HEK293 (cell line): ENCODE measurements around the gene PTBP1.

ENCODE experiments used
- KLF1 ChIP-seq: fragments of 450-650 bp; formaldehyde crosslinking; IDR thresholded peaks from 2 replicates; pipeline ENCODE4 v1.5.1; 2016; ENCODE audit warnings: missing biosample characterization, missing genetic modification characterization
- KLF8 ChIP-seq: fragments of 450-650 bp; formaldehyde crosslinking; IDR thresholded peaks from 2 replicates; pipeline ENCODE4 v1.5.1; 2016; ENCODE audit warnings: missing biosample characterization, missing genetic modification characterization
- MYNN ChIP-seq: fragments of 450-650 bp; formaldehyde crosslinking; IDR thresholded peaks from 2 replicates; pipeline ENCODE4 v1.5.1; 2016; ENCODE audit warnings: missing biosample characterization, missing genetic modification characterization, borderline replicate concordance
- OSR2 ChIP-seq: fragments of 450-650 bp; formaldehyde crosslinking; IDR thresholded peaks from 2 replicates; pipeline ENCODE4 v1.5.1; 2016; ENCODE audit warnings: missing biosample characterization, missing genetic modification characterization
- YY1 ChIP-seq: fragments of 450-650 bp; formaldehyde crosslinking; IDR thresholded peaks from 2 replicates; pipeline ENCODE4 v1.5.1; 2018; ENCODE audit warnings: missing biosample characterization, missing genetic modification characterization
- YY2 ChIP-seq: fragments of 450-650 bp; formaldehyde crosslinking; IDR thresholded peaks from 2 replicates; pipeline ENCODE4 v1.5.1; 2016; ENCODE audit warnings: missing biosample characterization, missing genetic modification characterization
- ZBTB1 ChIP-seq: fragments of 450-650 bp; formaldehyde crosslinking; IDR thresholded peaks from 2 replicates; pipeline ENCODE4 v1.5.1; 2016; ENCODE audit warnings: missing biosample characterization, missing genetic modification characterization
- ZBTB17 ChIP-seq: fragments of 450-650 bp; formaldehyde crosslinking; IDR thresholded peaks from 2 replicates; pipeline ENCODE4 v1.5.1; 2016; ENCODE audit warnings: missing biosample characterization, missing genetic modification characterization
- ZBTB20 ChIP-seq: fragments of 450-650 bp; formaldehyde crosslinking; IDR thresholded peaks from 2 replicates; pipeline ENCODE4 v1.5.1; 2016; ENCODE audit warnings: missing biosample characterization, missing genetic modification characterization
- ZFP3 ChIP-seq: fragments of 450-650 bp; formaldehyde crosslinking; IDR thresholded peaks from 2 replicates; pipeline ENCODE4 v1.5.1; 2016; ENCODE audit warnings: low read depth, missing biosample characterization, missing genetic modification characterization
- ZFP69B ChIP-seq: fragments of 450-650 bp; formaldehyde crosslinking; IDR thresholded peaks from 2 replicates; pipeline ENCODE4 v1.5.1; 2016; ENCODE audit warnings: missing biosample characterization, missing genetic modification characterization
- ZIC2 ChIP-seq: fragments of 450-650 bp; formaldehyde crosslinking; IDR thresholded peaks from 2 replicates; pipeline ENCODE4 v1.5.1; 2016; ENCODE audit warnings: missing biosample characterization, missing genetic modification characterization
- ZNF121 ChIP-seq: fragments of 450-650 bp; formaldehyde crosslinking; IDR thresholded peaks from 2 replicates; pipeline ENCODE4 v1.5.1; 2016; ENCODE audit warnings: missing biosample characterization, missing genetic modification characterization
- ZNF211 ChIP-seq: fragments of 450-650 bp; formaldehyde crosslinking; IDR thresholded peaks from 2 replicates; pipeline ENCODE4 v1.5.1; 2016; ENCODE audit warnings: low read depth, missing biosample characterization, missing genetic modification characterization
- ZNF214 ChIP-seq: fragments of 450-650 bp; formaldehyde crosslinking; IDR thresholded peaks from 2 replicates; pipeline ENCODE4 v1.5.1; 2017; ENCODE audit warnings: missing biosample characterization, mild to moderate bottlenecking, missing genetic modification characterization, borderline replicate concordance
- ZNF266 ChIP-seq: fragments of 450-650 bp; formaldehyde crosslinking; IDR thresholded peaks from 2 replicates; pipeline ENCODE4 v1.5.1; 2016; ENCODE audit warnings: missing biosample characterization, missing genetic modification characterization, low read depth
- ZNF302 ChIP-seq: fragments of 450-650 bp; formaldehyde crosslinking; IDR thresholded peaks from 2 replicates; pipeline ENCODE4 v1.5.1; 2016; ENCODE audit warnings: missing biosample characterization, missing genetic modification characterization, low read depth
- ZNF37A ChIP-seq: fragments of 450-650 bp; IDR thresholded peaks from 2 replicates; pipeline ENCODE4 v1.5.1; 2018; ENCODE audit warnings: missing biosample characterization, missing genetic modification characterization
- ZNF473 ChIP-seq: fragments of 450-650 bp; formaldehyde crosslinking; IDR thresholded peaks from 2 replicates; pipeline ENCODE4 v1.5.1; 2017; ENCODE audit warnings: missing biosample characterization, missing genetic modification characterization
- ZNF544 ChIP-seq: fragments of 450-650 bp; formaldehyde crosslinking; IDR thresholded peaks from 2 replicates; pipeline ENCODE4 v1.5.0; 2017; ENCODE audit warnings: missing biosample characterization, missing genetic modification characterization
- ZNF548 ChIP-seq: fragments of 450-650 bp; formaldehyde crosslinking; IDR thresholded peaks from 2 replicates; pipeline ENCODE4 v1.5.1; 2016; ENCODE audit warnings: missing biosample characterization, missing genetic modification characterization
- ZNF600 ChIP-seq: fragments of 450-650 bp; formaldehyde crosslinking; IDR thresholded peaks from 2 replicates; pipeline ENCODE4 v1.5.1; 2016; ENCODE audit warnings: missing biosample characterization, missing genetic modification characterization
- ZNF654 ChIP-seq: fragments of 450-650 bp; formaldehyde crosslinking; IDR thresholded peaks from 2 replicates; pipeline ENCODE4 v1.5.1; 2016; ENCODE audit warnings: low read depth, missing biosample characterization, missing genetic modification characterization
- ZNF843 ChIP-seq: fragments of 450-650 bp; formaldehyde crosslinking; IDR thresholded peaks from 2 replicates; pipeline ENCODE4 v1.5.1; 2016; ENCODE audit warnings: missing biosample characterization, missing genetic modification characterization
- TF ChIP-seq, protein P1 (sequence below): fragments of 450-650 bp; formaldehyde crosslinking; IDR thresholded peaks from 2 replicates; pipeline ENCODE4; 2016; ENCODE audit warnings: missing biosample characterization, missing genetic modification characterization
- TF ChIP-seq, protein P2 (sequence below): fragments of 450-650 bp; formaldehyde crosslinking; IDR thresholded peaks from 2 replicates; pipeline ENCODE4 v1.5.1; 2016; ENCODE audit warnings: missing biosample characterization, missing genetic modification characterization
- TF ChIP-seq, protein P3 (sequence below): fragments of 450-650 bp; formaldehyde crosslinking; IDR thresholded peaks from 2 replicates; pipeline ENCODE4 v1.5.1; 2017; ENCODE audit warnings: missing biosample characterization, missing genetic modification characterization
- TF ChIP-seq, protein P4 (sequence below): fragments of 450-650 bp; formaldehyde crosslinking; IDR thresholded peaks from 2 replicates; pipeline ENCODE4 v1.5.1; 2016; ENCODE audit warnings: missing biosample characterization, missing genetic modification characterization
- TF ChIP-seq, protein P5 (sequence below): fragments of 450-650 bp; formaldehyde crosslinking; IDR thresholded peaks from 2 replicates; pipeline ENCODE4 v1.5.1; 2016; ENCODE audit warnings: missing biosample characterization, missing genetic modification characterization, low read depth

PTBP1 gene

DNA sequence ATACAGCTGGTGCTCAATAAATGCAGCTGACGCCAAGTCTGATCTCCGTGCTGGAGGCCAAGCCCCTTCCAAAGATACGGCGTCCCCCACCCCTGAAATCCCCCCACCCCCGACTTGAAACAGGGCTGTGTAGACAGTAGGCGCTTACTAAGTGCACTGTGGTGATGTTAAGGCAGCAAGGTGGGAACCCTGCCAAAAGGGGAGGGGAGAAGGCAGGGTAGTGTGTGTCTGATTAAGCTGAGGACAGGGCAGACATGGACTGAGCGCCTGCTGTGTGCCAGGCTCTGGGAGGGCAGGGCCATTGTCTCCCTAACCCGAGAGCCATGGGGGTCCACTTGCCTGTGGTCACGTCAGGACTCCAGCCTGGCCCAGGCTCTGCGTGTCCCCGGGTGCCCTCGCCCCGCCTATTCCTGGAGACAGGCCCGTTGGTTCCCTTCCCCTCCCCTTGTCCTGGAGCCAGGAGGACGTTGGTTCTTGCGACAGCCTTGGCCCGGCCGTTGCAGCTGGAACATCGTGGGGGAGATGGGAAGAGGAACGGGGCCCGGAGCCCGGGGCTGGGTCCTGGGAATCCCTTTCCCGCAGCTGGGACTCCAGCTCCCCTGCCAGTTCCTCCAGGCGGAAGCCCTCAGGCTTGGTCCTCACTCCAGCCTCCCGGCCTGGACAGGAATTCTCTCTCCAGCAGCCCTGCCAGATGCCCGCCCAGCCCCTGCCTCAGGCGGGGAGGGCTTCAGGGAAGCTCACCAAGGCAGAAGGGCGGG is 53.1 kb downstream of the PTBP1 start (continued):
- TF ChIP-seq ZNF211 (tag by site-specific recombination) (no peak), ZIC2 (tag by site-specific recombination) (peak; percentile 88), YY1 (tag by site-specific recombination) (no peak), YY2 (tag by site-specific recombination) (no peak), ZNF600 (tag by site-specific recombination) (peak; percentile 65), KLF1 (tag by site-specific recombination) (no peak; the same call in 1 of the 2 replicates), ZNF544 (tag by site-specific recombination) (no peak), ZNF214 (tag by site-specific recombination) (no peak), ZBTB20 (peak; percentile 87), ZNF37A (tag by site-specific recombination) (no peak), OSR2 (tag by site-specific recombination) (no peak), ZBTB17 (tag by site-specific recombination) (no peak), ZFP3 (tag by site-specific recombination) (no peak), ZNF121 (tag by site-specific recombination) (no peak), MYNN (tag by site-specific recombination) (no peak), ZNF302 (tag by site-specific recombination) (no peak), KLF8 (tag by site-specific recombination) (no peak), ZNF266 (tag by site-specific recombination) (no peak), ZNF548 (tag by site-specific recombination) (no peak), ZNF654 (no peak), ZNF843 (tag by site-specific recombination) (no peak), ZBTB1 (no peak), ZFP69B (tag by site-specific recombination) (no peak), ZNF473 (tag by site-specific recombination) (no peak)
- TF ChIP-seq, protein P1, sequence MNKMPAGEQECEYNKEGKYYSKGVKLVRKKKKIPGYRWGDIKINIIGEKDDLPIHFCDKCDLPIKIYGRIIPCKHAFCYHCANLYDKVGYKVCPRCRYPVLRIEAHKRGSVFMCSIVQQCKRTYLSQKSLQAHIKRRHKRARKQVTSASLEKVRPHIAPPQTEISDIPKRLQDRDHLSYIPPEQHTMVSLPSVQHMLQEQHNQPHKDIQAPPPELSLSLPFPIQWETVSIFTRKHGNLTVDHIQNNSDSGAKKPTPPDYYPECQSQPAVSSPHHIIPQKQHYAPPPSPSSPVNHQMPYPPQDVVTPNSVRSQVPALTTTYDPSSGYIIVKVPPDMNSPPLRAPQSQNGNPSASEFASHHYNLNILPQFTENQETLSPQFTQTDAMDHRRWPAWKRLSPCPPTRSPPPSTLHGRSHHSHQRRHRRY (tag by site-specific recombination): no peak
- TF ChIP-seq, protein P2, sequence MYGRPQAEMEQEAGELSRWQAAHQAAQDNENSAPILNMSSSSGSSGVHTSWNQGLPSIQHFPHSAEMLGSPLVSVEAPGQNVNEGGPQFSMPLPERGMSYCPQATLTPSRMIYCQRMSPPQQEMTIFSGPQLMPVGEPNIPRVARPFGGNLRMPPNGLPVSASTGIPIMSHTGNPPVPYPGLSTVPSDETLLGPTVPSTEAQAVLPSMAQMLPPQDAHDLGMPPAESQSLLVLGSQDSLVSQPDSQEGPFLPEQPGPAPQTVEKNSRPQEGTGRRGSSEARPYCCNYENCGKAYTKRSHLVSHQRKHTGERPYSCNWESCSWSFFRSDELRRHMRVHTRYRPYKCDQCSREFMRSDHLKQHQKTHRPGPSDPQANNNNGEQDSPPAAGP (tag by site-specific recombination): 0 out of 2 replicates have a peak, but pooled peaks have one; percentile 17
- TF ChIP-seq, protein P3, sequence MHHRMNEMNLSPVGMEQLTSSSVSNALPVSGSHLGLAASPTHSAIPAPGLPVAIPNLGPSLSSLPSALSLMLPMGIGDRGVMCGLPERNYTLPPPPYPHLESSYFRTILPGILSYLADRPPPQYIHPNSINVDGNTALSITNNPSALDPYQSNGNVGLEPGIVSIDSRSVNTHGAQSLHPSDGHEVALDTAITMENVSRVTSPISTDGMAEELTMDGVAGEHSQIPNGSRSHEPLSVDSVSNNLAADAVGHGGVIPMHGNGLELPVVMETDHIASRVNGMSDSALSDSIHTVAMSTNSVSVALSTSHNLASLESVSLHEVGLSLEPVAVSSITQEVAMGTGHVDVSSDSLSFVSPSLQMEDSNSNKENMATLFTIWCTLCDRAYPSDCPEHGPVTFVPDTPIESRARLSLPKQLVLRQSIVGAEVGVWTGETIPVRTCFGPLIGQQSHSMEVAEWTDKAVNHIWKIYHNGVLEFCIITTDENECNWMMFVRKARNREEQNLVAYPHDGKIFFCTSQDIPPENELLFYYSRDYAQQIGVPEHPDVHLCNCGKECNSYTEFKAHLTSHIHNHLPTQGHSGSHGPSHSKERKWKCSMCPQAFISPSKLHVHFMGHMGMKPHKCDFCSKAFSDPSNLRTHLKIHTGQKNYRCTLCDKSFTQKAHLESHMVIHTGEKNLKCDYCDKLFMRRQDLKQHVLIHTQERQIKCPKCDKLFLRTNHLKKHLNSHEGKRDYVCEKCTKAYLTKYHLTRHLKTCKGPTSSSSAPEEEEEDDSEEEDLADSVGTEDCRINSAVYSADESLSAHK (tag by site-specific recombination): no peak
- TF ChIP-seq, protein P4, sequence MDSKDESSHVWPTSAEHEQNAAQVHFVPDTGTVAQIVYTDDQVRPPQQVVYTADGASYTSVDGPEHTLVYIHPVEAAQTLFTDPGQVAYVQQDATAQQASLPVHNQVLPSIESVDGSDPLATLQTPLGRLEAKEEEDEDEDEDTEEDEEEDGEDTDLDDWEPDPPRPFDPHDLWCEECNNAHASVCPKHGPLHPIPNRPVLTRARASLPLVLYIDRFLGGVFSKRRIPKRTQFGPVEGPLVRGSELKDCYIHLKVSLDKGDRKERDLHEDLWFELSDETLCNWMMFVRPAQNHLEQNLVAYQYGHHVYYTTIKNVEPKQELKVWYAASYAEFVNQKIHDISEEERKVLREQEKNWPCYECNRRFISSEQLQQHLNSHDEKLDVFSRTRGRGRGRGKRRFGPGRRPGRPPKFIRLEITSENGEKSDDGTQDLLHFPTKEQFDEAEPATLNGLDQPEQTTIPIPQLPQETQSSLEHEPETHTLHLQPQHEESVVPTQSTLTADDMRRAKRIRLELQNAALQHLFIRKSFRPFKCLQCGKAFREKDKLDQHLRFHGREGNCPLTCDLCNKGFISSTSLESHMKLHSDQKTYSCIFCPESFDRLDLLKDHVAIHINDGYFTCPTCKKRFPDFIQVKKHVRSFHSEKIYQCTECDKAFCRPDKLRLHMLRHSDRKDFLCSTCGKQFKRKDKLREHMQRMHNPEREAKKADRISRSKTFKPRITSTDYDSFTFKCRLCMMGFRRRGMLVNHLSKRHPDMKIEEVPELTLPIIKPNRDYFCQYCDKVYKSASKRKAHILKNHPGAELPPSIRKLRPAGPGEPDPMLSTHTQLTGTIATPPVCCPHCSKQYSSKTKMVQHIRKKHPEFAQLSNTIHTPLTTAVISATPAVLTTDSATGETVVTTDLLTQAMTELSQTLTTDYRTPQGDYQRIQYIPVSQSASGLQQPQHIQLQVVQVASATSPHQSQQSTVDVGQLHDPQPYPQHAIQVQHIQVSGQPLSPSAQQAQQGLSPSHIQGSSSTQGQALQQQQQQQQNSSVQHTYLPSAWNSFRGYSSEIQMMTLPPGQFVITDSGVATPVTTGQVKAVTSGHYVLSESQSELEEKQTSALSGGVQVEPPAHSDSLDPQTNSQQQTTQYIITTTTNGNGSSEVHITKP (tag by site-specific recombination): no peak
- TF ChIP-seq, protein P5, sequence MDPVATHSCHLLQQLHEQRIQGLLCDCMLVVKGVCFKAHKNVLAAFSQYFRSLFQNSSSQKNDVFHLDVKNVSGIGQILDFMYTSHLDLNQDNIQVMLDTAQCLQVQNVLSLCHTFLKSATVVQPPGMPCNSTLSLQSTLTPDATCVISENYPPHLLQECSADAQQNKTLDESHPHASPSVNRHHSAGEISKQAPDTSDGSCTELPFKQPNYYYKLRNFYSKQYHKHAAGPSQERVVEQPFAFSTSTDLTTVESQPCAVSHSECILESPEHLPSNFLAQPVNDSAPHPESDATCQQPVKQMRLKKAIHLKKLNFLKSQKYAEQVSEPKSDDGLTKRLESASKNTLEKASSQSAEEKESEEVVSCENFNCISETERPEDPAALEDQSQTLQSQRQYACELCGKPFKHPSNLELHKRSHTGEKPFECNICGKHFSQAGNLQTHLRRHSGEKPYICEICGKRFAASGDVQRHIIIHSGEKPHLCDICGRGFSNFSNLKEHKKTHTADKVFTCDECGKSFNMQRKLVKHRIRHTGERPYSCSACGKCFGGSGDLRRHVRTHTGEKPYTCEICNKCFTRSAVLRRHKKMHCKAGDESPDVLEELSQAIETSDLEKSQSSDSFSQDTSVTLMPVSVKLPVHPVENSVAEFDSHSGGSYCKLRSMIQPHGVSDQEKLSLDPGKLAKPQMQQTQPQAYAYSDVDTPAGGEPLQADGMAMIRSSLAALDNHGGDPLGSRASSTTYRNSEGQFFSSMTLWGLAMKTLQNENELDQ: no peak
